ENCODE data around the gene PADI3. TPM values are rescaled to one million over a fixed set of nuclear protein-coding genes. Genes with fewer than 3 reads are reported as not detected.
A peak's percentile ranks its signal among the peaks of the same experiment; 100 is the strongest.

The PADI3 gene
- total RNA-seq, result under 1 TPM in 4 of 8 experiments, not detected in 4; 0.04 to 0.14 (median 0.12) TPM

GRCh38 chr1:17248781-17249180 lies at the start of gene PADI3:
Gene PADI3, plus strand, starts transcription at chr1:17249098. Its CDS starts 40 bp downstream, at chr1:17249138.
- Histone ChIP-seq H3K4me3 (no peak within 1 kb of the TSS), H3K4me1 (replicated peaks in 1 of 2) (peaks cover 14 to 18% of the 10 kb centered on the region in 2 donors), H3K27ac (no peak within 1 kb of the TSS)
- in situ Hi-C loops (cut with MboI; ENCODE audit: low pct_unique_long_range_greater_than_20kb in 2 of 9, low sequenced_read_pairs in 9 of 9, unreplicated experiment in 9 of 9), result no loop called here
- ATAC-seq (replicated peaks in 6 of 8), result peak in 1 of 8 experiments; percentile 71
- WGBS, 10 experiments, result 60 to 93% (median 84%) methylated on average over 1 to 8 of the region's 9 CpGs; no CpG with 5 or more reads in 5 of the 10 experiments

- WGBS, 10 experiments, result 52 to 100% (median 83%) methylated on average over 2 to 7 of the region's 9 CpGs; no CpG with 5 or more reads in 4 of the 10 experiments
- no peak for ATAC-seq (replicated peaks in 6 of 8)
- Histone ChIP-seq H3K4me1 (replicated peaks in 1 of 2) (peaks cover 0 to 8% of the 10 kb centered on the region in 2 donors), H3K4me3 (no peak overlapping the region), H3K27ac (no peak overlapping the region)
- in situ Hi-C loops (cut with MboI; ENCODE audit: low pct_unique_long_range_greater_than_20kb in 2 of 9, low sequenced_read_pairs in 9 of 9, unreplicated experiment in 9 of 9), result no loop called here
These were observed 49.4 kb upstream of the PADI3 start for GRCh38 chr1:17199267-17200044.

GRCh38 chr1:17200246-17200645 lies 48.7 kb upstream of the PADI3 start:
- Histone ChIP-seq H3K4me1 (replicated peaks in 1 of 2) (peaks cover 0 to 8% of the 10 kb centered on the region in 2 donors), H3K27ac (no peak overlapping the region), H3K4me3 (no peak overlapping the region)
- in situ Hi-C loops (cut with MboI; ENCODE audit: low pct_unique_long_range_greater_than_20kb in 2 of 9, low sequenced_read_pairs in 9 of 9, unreplicated experiment in 9 of 9), result no loop called here
- WGBS, 10 experiments, result 58 to 100% (median 70%) methylated on average over 1 to 8 of the region's 8 CpGs; no CpG with 5 or more reads in 1 of the 10 experiments
- ATAC-seq (replicated peaks in 6 of 8), result no peak

- no peak overlapping the region for H3K4me3 ChIP-seq
- no peak overlapping the region for H3K27ac ChIP-seq
- in situ Hi-C loops (cut with MboI; ENCODE audit: low pct_unique_long_range_greater_than_20kb in 2 of 9, low sequenced_read_pairs in 9 of 9, unreplicated experiment in 9 of 9), result no loop called here
- no peak for ATAC-seq (replicated peaks in 6 of 8)
- H3K4me1 ChIP-seq (replicated peaks in 1 of 2), result peaks cover 0 to 8% of the 10 kb centered on the region in 2 donors
- 17 to 76% (median 57%) methylated on average over 1 to 5 of the region's 5 CpGs; no CpG with 5 or more reads in 2 of the 10 experiments for WGBS, 10 experiments
These were observed 48.1 kb upstream of the PADI3 start for GRCh38 chr1:17200756-17201155.

- peak in 4 of 8 experiments; percentile 18 to 45 (median 34) for ATAC-seq (replicated peaks in 6 of 8)
- Histone ChIP-seq H3K4me1 (replicated peaks in 1 of 2) (peaks cover 0 to 12% of the 10 kb centered on the region in 2 donors), H3K27ac (no peak overlapping the region), H3K4me3 (no peak overlapping the region)
- WGBS, 10 experiments, result 42 to 80% (median 58%) methylated on average over 1 to 8 of the region's 9 CpGs
- in situ Hi-C loops (cut with MboI; ENCODE audit: low pct_unique_long_range_greater_than_20kb in 2 of 9, low sequenced_read_pairs in 9 of 9, unreplicated experiment in 9 of 9), result no loop called here
These were observed 47.5 kb upstream of the PADI3 start for GRCh38 chr1:17201201-17202021.

- H3K4me1 ChIP-seq (replicated peaks in 1 of 2), result peaks cover 5 to 22% of the 10 kb centered on the region in 2 donors
- no peak within 1 kb of the TSS for H3K27ac ChIP-seq
- in situ Hi-C loops (cut with MboI; ENCODE audit: low pct_unique_long_range_greater_than_20kb in 2 of 9, low sequenced_read_pairs in 9 of 9, unreplicated experiment in 9 of 9), result no loop called here
- 0 to 80% (median 62%) methylated on average over 1 to 5 of the region's 9 CpGs; no CpG with 5 or more reads in 3 of the 10 experiments for WGBS, 10 experiments
- ATAC-seq (replicated peaks in 6 of 8), result no peak
- H3K4me3 ChIP-seq, result no peak within 1 kb of the TSS
These were observed 44.1 kb upstream of the PADI3 start, which contains the start of gene PADI1 for GRCh38 chr1:17204546-17205440. Gene PADI1, plus strand, starts transcription at chr1:17205128. Its CDS starts 90 bp downstream, at chr1:17205218.

- no peak overlapping the region for H3K27ac ChIP-seq
- no peak overlapping the region for H3K4me3 ChIP-seq
- H3K4me1 ChIP-seq (replicated peaks in 1 of 2), result peaks cover 5 to 22% of the 10 kb centered on the region in 2 donors
- no peak for ATAC-seq (replicated peaks in 6 of 8)
- in situ Hi-C loops (cut with MboI; ENCODE audit: low pct_unique_long_range_greater_than_20kb in 2 of 9, low sequenced_read_pairs in 9 of 9, unreplicated experiment in 9 of 9), result no loop called here
- WGBS, 10 experiments, result 50 to 100% (median 93%) methylated on average over 1 to 6 of the region's 7 CpGs; no CpG with 5 or more reads in 4 of the 10 experiments
These were observed 43.2 kb upstream of the PADI3 start for GRCh38 chr1:17205652-17206051.

GRCh38 chr1:17206196-17206595 lies 42.7 kb upstream of the PADI3 start:
- peaks cover 5 to 21% of the 10 kb centered on the region in 2 donors for H3K4me1 ChIP-seq (replicated peaks in 1 of 2)
- ATAC-seq (replicated peaks in 6 of 8), result no peak
- 11 to 100% (median 38%) methylated on average over 1 to 4 of the region's 4 CpGs; no CpG with 5 or more reads in 3 of the 10 experiments for WGBS, 10 experiments
- in situ Hi-C loops (cut with MboI; ENCODE audit: low pct_unique_long_range_greater_than_20kb in 2 of 9, low sequenced_read_pairs in 9 of 9, unreplicated experiment in 9 of 9), result no loop called here
- H3K4me3 ChIP-seq, result no peak overlapping the region
- no peak overlapping the region for H3K27ac ChIP-seq

GRCh38 chr1:17207046-17207445 lies 41.9 kb upstream of the PADI3 start:
- no peak overlapping the region for H3K27ac ChIP-seq
- WGBS, 10 experiments, result 25 to 94% (median 60%) methylated on average over 2 to 3 of the region's 4 CpGs; no CpG with 5 or more reads in 5 of the 10 experiments
- peaks cover 5 to 16% of the 10 kb centered on the region in 2 donors for H3K4me1 ChIP-seq (replicated peaks in 1 of 2)

GRCh38 chr1:17207540-17207939 lies 41.4 kb upstream of the PADI3 start:
- in situ Hi-C loops (cut with MboI; ENCODE audit: low pct_unique_long_range_greater_than_20kb in 2 of 9, low sequenced_read_pairs in 9 of 9, unreplicated experiment in 9 of 9), result no loop called here
- WGBS, 10 experiments, result 60 to 92% (median 85%) methylated on average over 2 to 4 of the region's 5 CpGs; no CpG with 5 or more reads in 6 of the 10 experiments
- ATAC-seq (replicated peaks in 6 of 8), result peak in 1 of 8 experiments; percentile 2
- Histone ChIP-seq H3K4me3 (no peak overlapping the region), H3K27ac (no peak overlapping the region), H3K4me1 (replicated peaks in 1 of 2) (peaks cover 7 to 21% of the 10 kb centered on the region in 2 donors)

More at GRCh38 chr1:17207046-17207445, 41.9 kb upstream of the PADI3 start:
- ATAC-seq (replicated peaks in 6 of 8), result no peak
- no peak overlapping the region for H3K4me3 ChIP-seq
- in situ Hi-C loops (cut with MboI; ENCODE audit: low pct_unique_long_range_greater_than_20kb in 2 of 9, low sequenced_read_pairs in 9 of 9, unreplicated experiment in 9 of 9), result no loop called here

GRCh38 chr1:17207966-17208418 lies 40.9 kb upstream of the PADI3 start:
- WGBS, 10 experiments, result 0% methylated on average over 1 of the region's 2 CpGs; no CpG with 5 or more reads in 9 of the 10 experiments
- Histone ChIP-seq H3K4me3 (no peak overlapping the region), H3K27ac (no peak overlapping the region), H3K4me1 (replicated peaks in 1 of 2) (peaks cover 10 to 26% of the 10 kb centered on the region in 2 donors)
- in situ Hi-C loops (cut with MboI; ENCODE audit: low pct_unique_long_range_greater_than_20kb in 2 of 9, low sequenced_read_pairs in 9 of 9, unreplicated experiment in 9 of 9), result no loop called here
- ATAC-seq (replicated peaks in 6 of 8), result peak; percentile 25 to 85 (median 63)

- no peak overlapping the region for H3K27ac ChIP-seq
- 100% methylated on average over 1 of the region's 3 CpGs; no CpG with 5 or more reads in 6 of the 10 experiments for WGBS, 10 experiments
- in situ Hi-C loops (cut with MboI; ENCODE audit: low pct_unique_long_range_greater_than_20kb in 2 of 9, low sequenced_read_pairs in 9 of 9, unreplicated experiment in 9 of 9), result no loop called here
- H3K4me1 ChIP-seq (replicated peaks in 1 of 2), result peaks cover 14 to 31% of the 10 kb centered on the region in 2 donors
- no peak overlapping the region for H3K4me3 ChIP-seq
- ATAC-seq (replicated peaks in 6 of 8), result no peak
These were observed 40.4 kb upstream of the PADI3 start for GRCh38 chr1:17208546-17208945.

All from motor neuron (in vitro differentiated cells).